ENCODE data around the gene PAX8. TPM values are rescaled to one million over a fixed set of nuclear protein-coding genes. Genes with fewer than 3 reads are reported as not detected.

PAX8 gene
- total and polyA plus RNA-seq, 2 experiments from 2014 or later = 0.21 to 0.32 TPM

- Histone ChIP-seq H3K4me3 (no peak overlapping the region), H4K20me1 (replicated peaks; ENCODE audit: insufficient read depth) (no peaks in the 10 kb centered on the region), H3K27ac (ENCODE audit: low read depth) (no peak overlapping the region), H3K79me2 (replicated peaks; ENCODE audit: insufficient read depth) (no peaks in the 10 kb centered on the region), H3F3A (replicated peaks; ENCODE audit: low read depth) (no peaks in the 10 kb centered on the region), H3K9me2 (ENCODE audit: insufficient read depth) (no peaks in the 10 kb centered on the region), H3K27me3 (ENCODE audit: insufficient read depth) (no peaks in the 10 kb centered on the region), H3K4me1 (ENCODE audit: insufficient read depth) (0 out of 2 replicates have a peak, but pooled peaks cover 3% of the 10 kb centered on the region), H3K4me2 (no peak overlapping the region), H2AFZ (no peak overlapping the region), H3K36me3 (ENCODE audit: insufficient read depth) (no peaks in the 10 kb centered on the region)
- Mint-ChIP-seq H3K4me3 (no peak overlapping the region), H3K27ac (no peak overlapping the region), H3K36me3 (ENCODE audit: low read depth) (no peaks in the 10 kb centered on the region), H3K27me3 (ENCODE audit: insufficient read depth, low read depth, poor library complexity) (no peaks in the 10 kb centered on the region), H3K4me1 (peaks cover 12% of the 10 kb centered on the region), H3K9me3 (no peaks in the 10 kb centered on the region)
- DNase-seq (ENCODE audit: low spot score) = no peak
- TF ChIP-seq EZH2phosphoT487 (IDR thresholded peaks at IDR 0.05; ENCODE audit: unreplicated experiment) (no peak), NANOG (IDR thresholded peaks at IDR 0.05; ENCODE audit: borderline replicate concordance) (no peak), ZNF331 (CRISPR knock-in tag; IDR thresholded peaks at IDR 0.05; ENCODE audit: low read depth) (no peak), ZNF114 (CRISPR knock-in tag; IDR thresholded peaks at IDR 0.05) (no peak), EZH2 (IDR thresholded peaks at IDR 0.05; ENCODE audit: low read depth, unreplicated experiment) (no peak), ZNF462 (CRISPR knock-in tag; IDR thresholded peaks at IDR 0.05) (no peak), STAT1 (IDR thresholded peaks at IDR 0.05; ENCODE audit: unreplicated experiment) (no peak), JUNB (IDR thresholded peaks at IDR 0.05; ENCODE audit: unreplicated experiment) (no peak), CREB1 (CRISPR knock-in tag; IDR thresholded peaks at IDR 0.05; ENCODE audit: low read depth) (no peak), ETS1 (IDR thresholded peaks at IDR 0.05) (no peak), POLR2AphosphoS5 (IDR thresholded peaks at IDR 0.05; ENCODE audit: low read depth) (no peak), CTCF (conservative IDR thresholded peaks at IDR 0.05; ENCODE audit: low read depth in 2 of 2) (no peak), REST (IDR thresholded peaks at IDR 0.05; ENCODE audit: unreplicated experiment) (no peak)
- ATAC-seq = no peak
These were observed 87.8 kb downstream of the PAX8 start for GRCh38 chr2:113190871-113191270.

Measured in GM23338 (cell line).